Ascending aorta (tissue), 2 donors: Measurements from ENCODE around the gene TMEM97. TPM values are rescaled to one million over a fixed set of nuclear protein-coding genes. Genes with fewer than 3 reads are reported as not detected.

Source experiments
- DNase-seq, 2 donors: peaks; one replicate each; pipeline ENCODE4 v3.0.0-alpha.2; 2019; ENCODE audit warnings: low spot score in 2 of 2
- H3K27ac ChIP-seq, 2 donors: fragments of 200-600 bp; sonication (generic); one replicate each; pipeline ENCODE4 v1.5.1; 2016 to 2017; ENCODE audit warnings: mild to moderate bottlenecking in 1 of 2
- H3K27me3 ChIP-seq: fragments of 200-600 bp; sonication (generic); one replicate; pipeline ENCODE4 v1.5.1; 2017
- H3K36me3 ChIP-seq, 2 donors: fragments of 200-600 bp; sonication (generic); one replicate each; pipeline ENCODE4 v1.5.1; 2016
- H3K4me1 ChIP-seq, 2 donors: fragments of 200-600 bp; sonication (generic); one replicate each; pipeline ENCODE4 v1.5.1; 2016 to 2017; ENCODE audit warnings: mild to moderate bottlenecking in 1 of 2
- H3K4me3 ChIP-seq, 2 donors: fragments of 200-600 bp; sonication (generic); one replicate each; pipeline ENCODE4 v1.5.1; 2016 to 2017; ENCODE audit warnings: mild to moderate bottlenecking in 1 of 2
- H3K9me3 ChIP-seq, 2 donors: fragments of 200-600 bp; sonication (generic); one replicate each; pipeline ENCODE4 v1.5.1; 2016
- intact Hi-C: fragments of 100-400 bp; cut with DNase I; formaldehyde crosslinking; loops from one replicate; pipeline ENCODE4 v1.15.1; 2023
- total RNA-seq: library from RNA; depleted of rRNA; stranded (reverse); fragments of >200 nt; gene quantifications from one replicate; pipeline ENCODE4 v1.1.0, GENCODE V29; 2016
- TF ChIP-seq, protein P1 (sequence below), 3 experiments: fragments of 200-600 bp in 2 of 3; fragments of 450-650 bp in 1 of 3; sonication (generic) in 2 of 3; IDR thresholded peaks; one replicate each; pipeline ENCODE4 v1.5.1; 2016 to 2019; ENCODE audit warnings: antibody characterized with exemption in 3 of 3, mild to moderate bottlenecking in 1 of 3, moderate library complexity in 1 of 3

Gene TMEM97
- total RNA-seq, 1 donor from 2014 or later, result not detected

DNA sequence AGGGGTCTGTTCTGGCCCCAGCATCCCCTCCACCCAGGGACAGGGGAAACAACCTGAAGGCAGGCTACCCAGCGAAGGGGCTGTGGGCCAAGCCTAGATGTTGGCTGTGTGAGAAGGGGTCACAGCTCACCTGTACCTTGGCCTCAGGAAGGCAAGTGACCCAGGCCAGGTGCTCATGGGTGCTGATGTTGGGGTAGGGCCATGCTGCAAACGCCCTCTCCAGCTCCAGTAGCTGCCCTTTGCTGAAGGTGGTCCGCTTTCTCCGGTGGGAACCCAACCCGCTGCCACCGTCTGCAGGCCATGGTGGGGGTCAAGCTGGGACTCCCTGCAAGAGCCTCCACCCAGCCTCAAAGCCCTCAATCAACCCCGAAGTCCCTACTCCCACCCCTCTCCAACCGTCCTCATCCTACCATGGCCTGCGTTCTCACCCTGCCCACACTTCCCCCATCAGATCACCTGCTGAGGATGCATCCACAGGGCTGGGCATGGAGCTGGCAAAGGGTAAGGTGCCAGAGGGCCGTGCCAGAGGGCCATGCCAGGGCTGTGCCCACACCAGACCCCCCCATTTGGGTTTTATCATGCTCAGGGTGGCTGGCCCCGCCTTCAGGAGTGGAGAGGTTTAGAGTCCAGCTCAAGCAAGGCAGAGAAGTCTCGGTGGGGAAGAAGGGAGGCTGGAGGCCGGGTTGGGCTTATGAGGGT lies 45.8 kb downstream of the TMEM97 start, which contains the start of gene SEBOX:
Gene SEBOX, minus strand, starts transcription at position 535 of the 699 bp plus-strand sequence. Its CDS starts 48 bp downstream, at position 487.
- DNase-seq, result no peak
- TF ChIP-seq, protein P1, sequence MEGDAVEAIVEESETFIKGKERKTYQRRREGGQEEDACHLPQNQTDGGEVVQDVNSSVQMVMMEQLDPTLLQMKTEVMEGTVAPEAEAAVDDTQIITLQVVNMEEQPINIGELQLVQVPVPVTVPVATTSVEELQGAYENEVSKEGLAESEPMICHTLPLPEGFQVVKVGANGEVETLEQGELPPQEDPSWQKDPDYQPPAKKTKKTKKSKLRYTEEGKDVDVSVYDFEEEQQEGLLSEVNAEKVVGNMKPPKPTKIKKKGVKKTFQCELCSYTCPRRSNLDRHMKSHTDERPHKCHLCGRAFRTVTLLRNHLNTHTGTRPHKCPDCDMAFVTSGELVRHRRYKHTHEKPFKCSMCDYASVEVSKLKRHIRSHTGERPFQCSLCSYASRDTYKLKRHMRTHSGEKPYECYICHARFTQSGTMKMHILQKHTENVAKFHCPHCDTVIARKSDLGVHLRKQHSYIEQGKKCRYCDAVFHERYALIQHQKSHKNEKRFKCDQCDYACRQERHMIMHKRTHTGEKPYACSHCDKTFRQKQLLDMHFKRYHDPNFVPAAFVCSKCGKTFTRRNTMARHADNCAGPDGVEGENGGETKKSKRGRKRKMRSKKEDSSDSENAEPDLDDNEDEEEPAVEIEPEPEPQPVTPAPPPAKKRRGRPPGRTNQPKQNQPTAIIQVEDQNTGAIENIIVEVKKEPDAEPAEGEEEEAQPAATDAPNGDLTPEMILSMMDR (IDR thresholded peaks at IDR 0.05), result no peak
- intact Hi-C loops, result no loop called here
- no peaks in the 10 kb centered on the region for H3K9me3 ChIP-seq
- H3K27me3 ChIP-seq, result no peaks in the 10 kb centered on the region
- H3K27ac ChIP-seq, result no peak within 1 kb of the TSS
- H3K36me3 ChIP-seq, result peaks cover 40 to 49% of the 10 kb centered on the region in 2 donors
- H3K4me1 ChIP-seq, result no peaks in the 10 kb centered on the region
- no peak within 1 kb of the TSS for H3K4me3 ChIP-seq

DNA sequence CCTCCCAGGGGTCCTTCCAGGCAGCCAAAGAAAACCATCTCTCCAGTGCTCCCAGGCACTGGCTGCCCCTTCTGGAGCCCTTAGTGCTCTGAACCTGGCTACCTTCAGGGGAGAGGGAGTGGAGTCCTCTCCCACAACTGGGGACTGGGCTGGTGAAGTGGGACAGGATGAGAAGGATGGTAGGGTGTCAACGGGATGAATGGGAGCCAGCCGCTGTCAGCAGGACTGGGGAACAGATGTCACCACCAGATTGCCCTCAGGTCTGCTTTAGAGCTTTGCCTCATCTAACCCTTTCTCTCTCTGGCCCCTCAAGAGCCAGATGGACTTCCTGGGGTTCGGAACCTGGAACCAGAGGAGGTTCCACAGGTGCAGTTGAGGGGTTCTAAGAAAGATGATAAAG lies 46.5 kb downstream of the TMEM97 start:
- TF ChIP-seq, protein P1 (IDR thresholded peaks at IDR 0.05), result no peak
- intact Hi-C loops, result no loop called here
- H3K27me3 ChIP-seq, result no peaks in the 10 kb centered on the region
- H3K4me1 ChIP-seq, result no peaks in the 10 kb centered on the region
- no peak for DNase-seq
- no peak overlapping the region for H3K4me3 ChIP-seq
- H3K36me3 ChIP-seq, result peaks cover 33 to 42% of the 10 kb centered on the region in 2 donors
- H3K9me3 ChIP-seq, result no peaks in the 10 kb centered on the region
- H3K27ac ChIP-seq, result no peak overlapping the region

DNA sequence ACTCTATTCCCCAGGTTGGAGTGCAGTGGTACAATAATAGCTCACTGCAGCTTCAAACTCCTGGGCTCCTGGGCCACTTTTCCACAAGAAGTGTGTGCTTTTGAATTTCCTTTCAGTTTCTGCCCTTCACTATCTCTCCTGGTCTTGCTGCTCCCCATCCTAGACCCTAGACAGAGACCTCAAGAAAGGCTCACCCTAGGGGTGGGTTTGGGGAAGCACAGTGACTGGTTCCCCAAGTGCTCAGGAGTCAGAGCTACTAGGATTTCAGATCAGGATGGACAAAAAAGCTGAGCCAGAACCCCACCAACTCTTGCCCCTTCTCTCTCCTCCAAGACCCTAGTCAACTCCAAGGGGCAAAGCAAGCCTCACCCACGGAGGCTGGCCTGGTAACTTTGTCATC lies 47.6 kb downstream of the TMEM97 start:
- intact Hi-C loops, result no loop called here
- Histone ChIP-seq H3K4me1 (peaks cover 0 to under 1% of the 10 kb centered on the region in 2 donors), H3K9me3 (no peaks in the 10 kb centered on the region), H3K4me3 (no peak overlapping the region), H3K27ac (no peak overlapping the region), H3K27me3 (no peaks in the 10 kb centered on the region), H3K36me3 (peaks cover 22 to 31% of the 10 kb centered on the region in 2 donors)
- TF ChIP-seq, protein P1 (IDR thresholded peaks at IDR 0.05), result no peak
- DNase-seq, result no peak

DNA sequence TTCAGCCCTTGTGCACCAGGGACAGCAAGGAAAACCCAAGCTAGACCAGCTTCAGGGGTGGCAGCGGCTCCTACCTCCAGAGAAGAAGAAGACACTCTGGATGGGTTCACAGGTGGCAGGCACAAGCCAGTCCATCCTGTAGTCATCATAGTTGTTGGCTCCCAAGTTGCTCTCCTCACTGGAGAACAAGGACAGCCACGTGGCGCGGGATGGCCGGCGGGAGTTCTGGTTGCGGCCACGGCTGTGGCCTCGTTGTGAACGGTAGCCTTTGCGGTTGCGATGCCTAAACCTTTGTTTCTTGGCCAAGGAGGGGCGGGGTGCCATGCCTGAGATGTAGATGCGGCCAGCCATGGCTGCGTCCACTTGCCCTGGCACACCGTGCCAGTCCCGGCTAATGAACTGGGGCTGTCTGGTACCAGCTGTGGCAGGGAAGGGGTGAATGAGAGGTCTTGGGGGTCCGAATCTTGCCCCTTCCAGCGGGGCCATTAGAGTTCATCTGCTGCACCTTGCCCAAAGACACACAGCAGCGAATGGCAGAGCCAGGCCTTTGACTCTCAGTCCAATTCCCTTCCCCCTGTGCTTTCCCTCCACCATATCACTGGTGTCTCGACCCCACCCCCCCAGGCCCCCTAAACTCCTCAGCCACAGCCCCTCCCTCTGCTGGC lies 48.8 kb downstream of the TMEM97 start:
- intact Hi-C loops, result no loop called here
- H3K27ac ChIP-seq, result no peak overlapping the region
- DNase-seq, result no peak
- no peaks in the 10 kb centered on the region for H3K9me3 ChIP-seq
- peaks cover 11 to 19% of the 10 kb centered on the region in 2 donors for H3K36me3 ChIP-seq
- TF ChIP-seq, protein P1 (IDR thresholded peaks at IDR 0.05), result no peak
- no peaks in the 10 kb centered on the region for H3K27me3 ChIP-seq
- peaks cover 7 to 8% of the 10 kb centered on the region in 2 donors for H3K4me1 ChIP-seq
- no peak overlapping the region for H3K4me3 ChIP-seq

DNA sequence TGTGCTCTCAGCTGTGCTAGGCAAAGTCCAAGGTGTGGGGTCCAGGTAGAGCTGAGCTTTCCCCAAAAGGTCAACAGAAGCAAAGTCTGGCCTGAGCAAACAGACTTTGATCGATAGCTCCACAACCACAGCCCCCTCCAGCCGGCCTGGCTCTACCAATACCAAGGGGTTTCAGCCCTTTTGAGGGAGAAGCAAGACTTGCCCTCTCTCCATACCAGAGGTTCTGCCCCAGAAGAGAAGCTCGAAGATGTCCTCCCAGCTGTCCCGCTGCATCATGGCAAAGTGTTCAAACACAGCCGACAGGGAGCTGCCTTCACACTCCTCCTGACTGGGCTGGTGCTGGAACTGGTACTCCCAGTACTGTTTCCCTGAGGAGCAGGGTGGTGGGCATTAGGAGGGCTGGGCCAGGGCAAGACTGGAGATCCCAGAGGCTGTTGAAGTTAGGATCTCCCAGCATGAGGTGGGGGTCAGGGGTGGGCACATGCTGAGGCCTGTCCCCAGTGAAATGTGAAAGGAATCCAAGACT lies 49.4 kb downstream of the TMEM97 start:
- no peak overlapping the region for H3K27ac ChIP-seq
- no peak overlapping the region for H3K4me3 ChIP-seq
- no peaks in the 10 kb centered on the region for H3K9me3 ChIP-seq
- H3K27me3 ChIP-seq, result no peaks in the 10 kb centered on the region
- DNase-seq, result no peak
- intact Hi-C loops, result no loop called here
- peaks cover 12% of the 10 kb centered on the region in 2 donors for H3K4me1 ChIP-seq
- H3K36me3 ChIP-seq, result peaks cover 5 to 13% of the 10 kb centered on the region in 2 donors
- TF ChIP-seq, protein P1 (IDR thresholded peaks at IDR 0.05), result no peak
